K562 (cell line): ENCODE data around the gene CC2D1A. TPM values are rescaled to one million over a fixed set of nuclear protein-coding genes. Genes with fewer than 3 reads are reported as not detected.

Experiments used
- ASH1L ChIP-seq: fragments of 450-650 bp; IDR thresholded peaks from 2 replicates; pipeline ENCODE4 v1.6.1; 2018; ENCODE audit warnings: borderline replicate concordance, mild to moderate bottlenecking, low read depth; ENCODE audit not compliant: partially characterized antibody
- CREB1 ChIP-seq, 2 experiments: sonication (generic) in 1 of 2; formaldehyde crosslinking in 1 of 2; IDR thresholded peaks; 2 replicates each; pipeline versions ENCODE4 v1.6.1 to v1.8.0; 2012 to 2022; ENCODE audit warnings: inconsistent platforms in 1 of 2, mild to moderate bottlenecking in 1 of 2, missing genetic modification reagents in 1 of 2, moderate library complexity in 1 of 2
- EP300 ChIP-seq: IDR thresholded peaks from 2 replicates; pipeline ENCODE4 v1.6.1; 2012; ENCODE audit warnings: low read length, improper control_type of control experiment
- GABPB1 ChIP-seq: sonication (generic); formaldehyde crosslinking; IDR thresholded peaks from 2 replicates; pipeline ENCODE4 v1.8.0; 2022; ENCODE audit warnings: mild to moderate bottlenecking, missing genetic modification reagents
- KDM1A ChIP-seq, 2 experiments: fragments of 450-650 bp; IDR thresholded peaks; 2 replicates each; pipeline ENCODE4 v1.6.1; 2016; ENCODE audit warnings: mild to moderate bottlenecking in 2 of 2
- SOX6 ChIP-seq: fragments of 450-650 bp; IDR thresholded peaks from 2 replicates; pipeline ENCODE4 v1.6.1; 2014; ENCODE audit warnings: mild to moderate bottlenecking
- SREBF2 ChIP-seq: sonication (generic); formaldehyde crosslinking; IDR thresholded peaks from 2 replicates; pipeline ENCODE4 v1.4.0; 2020; ENCODE audit warnings: mild to moderate bottlenecking, missing genetic modification reagents
- SUPT5H ChIP-seq: fragments of 450-650 bp; IDR thresholded peaks from 2 replicates; pipeline ENCODE4 v1.6.1; 2016
- ZFP36 ChIP-seq: fragments of 150-350 bp; IDR thresholded peaks from 2 replicates; pipeline ENCODE4 v1.6.1; 2018; ENCODE audit warnings: low read length, low read depth; ENCODE audit not compliant: partially characterized antibody
- ZNF165 ChIP-seq: fragments of 250-450 bp; sonication (Bioruptor Pico); IDR thresholded peaks from 2 replicates; pipeline ENCODE4 v1.4.0; 2020; ENCODE audit warnings: borderline replicate concordance
- polyA plus RNA-seq, 8 experiments: library from polyadenylated mRNA; depleted of rRNA in 4 of 8; stranded (reverse) in 5 of 8; unstranded in 3 of 8; fragments of >200 nt; fragmentation: Nextera tagmentation in 2 of 8; fragmentation: Illumina TruSeq in 1 of 8; extraction: Ambion mirVana in 2 of 8; extraction: Trizol in 1 of 8; gene quantifications; 2 replicates each; pipeline versions ENCODE4 v1.2.1 to v1.2.3, GENCODE V29; 2011 to 2014; ENCODE audit warnings: inconsistent platforms in 1 of 8, missing spikeins in 1 of 8
- total RNA-seq, 7 experiments: library from RNA; depleted of rRNA in 6 of 7; stranded (reverse); fragments of >200 nt in 6 of 7; fragmentation: Illumina TruSeq in 2 of 7; extraction: Trizol in 2 of 7; gene quantifications; 2 replicates each; pipeline versions ENCODE4 v1.2.1 to v1.2.3, GENCODE V29; 2011 to 2021; ENCODE audit warnings: low replicate concordance in 1 of 7
- TF ChIP-seq, protein P1 (sequence below): fragments of 250-450 bp; sonication (Bioruptor Pico); IDR thresholded peaks from 2 replicates; pipeline ENCODE4 v1.8.0; 2022; ENCODE audit warnings: moderate library complexity, mild to moderate bottlenecking, inconsistent platforms
- TF ChIP-seq, protein P2 (sequence below), 2 experiments: fragments of 450-650 bp; IDR thresholded peaks; 2 replicates each; pipeline ENCODE4 v1.6.1; 2018; ENCODE audit warnings: mild to moderate bottlenecking in 2 of 2, low read depth in 1 of 2; ENCODE audit not compliant: partially characterized antibody in 2 of 2
- TF ChIP-seq, protein P3 (sequence below): fragments of 200-800 bp; sonication (Bioruptor generic); IDR thresholded peaks from 2 replicates; pipeline ENCODE4 v1.6.1; 2016; ENCODE audit warnings: missing genetic modification characterization, missing compliant biosample characterization
- TF ChIP-seq, protein P4 (sequence below): fragments of 250-450 bp; sonication (Bioruptor Pico); IDR thresholded peaks from 2 replicates; pipeline ENCODE4 v1.8.0; 2021; ENCODE audit warnings: moderate library complexity, mild to moderate bottlenecking, inconsistent platforms

CC2D1A gene
- total and polyA plus RNA-seq, 9 of the 15 experiments (the other 6 are each of a cell fraction or from before 2014, with no cell fraction given): 0.32 to 31.0 (median 12.9) TPM

DNA sequence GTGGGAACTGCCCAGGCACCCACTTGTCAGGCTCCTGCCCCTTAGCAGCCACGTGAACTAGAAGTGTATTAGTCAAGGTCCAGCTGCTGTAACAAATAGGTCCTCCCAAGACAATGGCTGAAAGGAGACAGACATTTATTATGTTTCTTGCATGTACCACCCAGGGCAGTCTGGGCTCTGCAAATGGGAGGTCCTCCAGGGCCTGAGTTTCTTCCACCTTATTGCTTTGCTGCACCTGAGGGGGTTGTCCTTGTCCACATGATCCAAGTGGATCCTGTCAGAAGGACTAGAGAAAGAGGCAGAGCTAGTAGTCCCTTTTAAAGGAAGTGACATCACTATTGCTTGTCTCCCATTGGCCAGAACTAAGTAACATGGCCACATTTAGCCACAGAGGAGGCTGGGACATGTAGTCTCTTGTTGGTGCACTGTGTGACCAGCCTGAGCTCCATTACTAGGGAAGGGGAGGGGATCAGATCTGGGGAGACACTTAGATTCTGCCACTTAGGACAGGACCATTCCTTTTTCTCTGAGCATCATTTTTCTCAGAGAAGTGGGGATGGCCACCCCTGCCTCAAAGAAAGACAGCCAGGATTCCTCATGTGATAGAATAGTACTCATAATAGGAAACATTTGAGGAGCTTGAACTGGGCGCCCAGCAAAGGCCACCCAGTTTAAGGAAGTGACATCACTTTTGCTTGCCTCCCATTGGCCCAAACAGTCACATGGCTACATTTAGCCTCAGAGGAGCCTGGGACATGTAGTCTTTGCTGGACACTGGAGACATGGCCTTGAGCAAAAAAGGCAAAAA, 15.1 kb downstream of the CC2D1A start (continued):
- TF ChIP-seq CREB1 (IDR thresholded peaks at IDR 0.05) (peak; percentile 53; the same call in 1 of the 2 replicates), CREB1 (CRISPR knock-in tag; IDR thresholded peaks at IDR 0.05) (peak; percentile 78), SREBF2 (CRISPR knock-in tag) (no peak), SOX6 (no peak), ASH1L (peak; percentile 57), EP300 (no peak), SUPT5H (no peak), GABPB1 (CRISPR knock-in tag) (peak; percentile 93), KDM1A (IDR thresholded peaks at IDR 0.05) (peak in 1 of 2 experiments; percentile 33; a peak in 1 of 4 replicates), ZNF165 (no peak), ZFP36 (no peak)
- TF ChIP-seq, protein P1, sequence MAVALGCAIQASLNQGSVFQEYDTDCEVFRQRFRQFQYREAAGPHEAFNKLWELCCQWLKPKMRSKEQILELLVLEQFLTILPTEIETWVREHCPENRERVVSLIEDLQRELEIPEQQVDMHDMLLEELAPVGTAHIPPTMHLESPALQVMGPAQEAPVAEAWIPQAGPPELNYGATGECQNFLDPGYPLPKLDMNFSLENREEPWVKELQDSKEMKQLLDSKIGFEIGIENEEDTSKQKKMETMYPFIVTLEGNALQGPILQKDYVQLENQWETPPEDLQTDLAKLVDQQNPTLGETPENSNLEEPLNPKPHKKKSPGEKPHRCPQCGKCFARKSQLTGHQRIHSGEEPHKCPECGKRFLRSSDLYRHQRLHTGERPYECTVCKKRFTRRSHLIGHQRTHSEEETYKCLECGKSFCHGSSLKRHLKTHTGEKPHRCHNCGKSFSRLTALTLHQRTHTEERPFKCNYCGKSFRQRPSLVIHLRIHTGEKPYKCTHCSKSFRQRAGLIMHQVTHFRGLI: no peak
- TF ChIP-seq, protein P2, sequence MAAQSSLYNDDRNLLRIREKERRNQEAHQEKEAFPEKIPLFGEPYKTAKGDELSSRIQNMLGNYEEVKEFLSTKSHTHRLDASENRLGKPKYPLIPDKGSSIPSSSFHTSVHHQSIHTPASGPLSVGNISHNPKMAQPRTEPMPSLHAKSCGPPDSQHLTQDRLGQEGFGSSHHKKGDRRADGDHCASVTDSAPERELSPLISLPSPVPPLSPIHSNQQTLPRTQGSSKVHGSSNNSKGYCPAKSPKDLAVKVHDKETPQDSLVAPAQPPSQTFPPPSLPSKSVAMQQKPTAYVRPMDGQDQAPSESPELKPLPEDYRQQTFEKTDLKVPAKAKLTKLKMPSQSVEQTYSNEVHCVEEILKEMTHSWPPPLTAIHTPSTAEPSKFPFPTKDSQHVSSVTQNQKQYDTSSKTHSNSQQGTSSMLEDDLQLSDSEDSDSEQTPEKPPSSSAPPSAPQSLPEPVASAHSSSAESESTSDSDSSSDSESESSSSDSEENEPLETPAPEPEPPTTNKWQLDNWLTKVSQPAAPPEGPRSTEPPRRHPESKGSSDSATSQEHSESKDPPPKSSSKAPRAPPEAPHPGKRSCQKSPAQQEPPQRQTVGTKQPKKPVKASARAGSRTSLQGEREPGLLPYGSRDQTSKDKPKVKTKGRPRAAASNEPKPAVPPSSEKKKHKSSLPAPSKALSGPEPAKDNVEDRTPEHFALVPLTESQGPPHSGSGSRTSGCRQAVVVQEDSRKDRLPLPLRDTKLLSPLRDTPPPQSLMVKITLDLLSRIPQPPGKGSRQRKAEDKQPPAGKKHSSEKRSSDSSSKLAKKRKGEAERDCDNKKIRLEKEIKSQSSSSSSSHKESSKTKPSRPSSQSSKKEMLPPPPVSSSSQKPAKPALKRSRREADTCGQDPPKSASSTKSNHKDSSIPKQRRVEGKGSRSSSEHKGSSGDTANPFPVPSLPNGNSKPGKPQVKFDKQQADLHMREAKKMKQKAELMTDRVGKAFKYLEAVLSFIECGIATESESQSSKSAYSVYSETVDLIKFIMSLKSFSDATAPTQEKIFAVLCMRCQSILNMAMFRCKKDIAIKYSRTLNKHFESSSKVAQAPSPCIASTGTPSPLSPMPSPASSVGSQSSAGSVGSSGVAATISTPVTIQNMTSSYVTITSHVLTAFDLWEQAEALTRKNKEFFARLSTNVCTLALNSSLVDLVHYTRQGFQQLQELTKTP (IDR thresholded peaks at IDR 0.05; ENCODE audit: low read depth in 1 of 2, partially characterized antibody in 2 of 2): peak in 1 of 2 experiments; percentile 87
- TF ChIP-seq, protein P3, sequence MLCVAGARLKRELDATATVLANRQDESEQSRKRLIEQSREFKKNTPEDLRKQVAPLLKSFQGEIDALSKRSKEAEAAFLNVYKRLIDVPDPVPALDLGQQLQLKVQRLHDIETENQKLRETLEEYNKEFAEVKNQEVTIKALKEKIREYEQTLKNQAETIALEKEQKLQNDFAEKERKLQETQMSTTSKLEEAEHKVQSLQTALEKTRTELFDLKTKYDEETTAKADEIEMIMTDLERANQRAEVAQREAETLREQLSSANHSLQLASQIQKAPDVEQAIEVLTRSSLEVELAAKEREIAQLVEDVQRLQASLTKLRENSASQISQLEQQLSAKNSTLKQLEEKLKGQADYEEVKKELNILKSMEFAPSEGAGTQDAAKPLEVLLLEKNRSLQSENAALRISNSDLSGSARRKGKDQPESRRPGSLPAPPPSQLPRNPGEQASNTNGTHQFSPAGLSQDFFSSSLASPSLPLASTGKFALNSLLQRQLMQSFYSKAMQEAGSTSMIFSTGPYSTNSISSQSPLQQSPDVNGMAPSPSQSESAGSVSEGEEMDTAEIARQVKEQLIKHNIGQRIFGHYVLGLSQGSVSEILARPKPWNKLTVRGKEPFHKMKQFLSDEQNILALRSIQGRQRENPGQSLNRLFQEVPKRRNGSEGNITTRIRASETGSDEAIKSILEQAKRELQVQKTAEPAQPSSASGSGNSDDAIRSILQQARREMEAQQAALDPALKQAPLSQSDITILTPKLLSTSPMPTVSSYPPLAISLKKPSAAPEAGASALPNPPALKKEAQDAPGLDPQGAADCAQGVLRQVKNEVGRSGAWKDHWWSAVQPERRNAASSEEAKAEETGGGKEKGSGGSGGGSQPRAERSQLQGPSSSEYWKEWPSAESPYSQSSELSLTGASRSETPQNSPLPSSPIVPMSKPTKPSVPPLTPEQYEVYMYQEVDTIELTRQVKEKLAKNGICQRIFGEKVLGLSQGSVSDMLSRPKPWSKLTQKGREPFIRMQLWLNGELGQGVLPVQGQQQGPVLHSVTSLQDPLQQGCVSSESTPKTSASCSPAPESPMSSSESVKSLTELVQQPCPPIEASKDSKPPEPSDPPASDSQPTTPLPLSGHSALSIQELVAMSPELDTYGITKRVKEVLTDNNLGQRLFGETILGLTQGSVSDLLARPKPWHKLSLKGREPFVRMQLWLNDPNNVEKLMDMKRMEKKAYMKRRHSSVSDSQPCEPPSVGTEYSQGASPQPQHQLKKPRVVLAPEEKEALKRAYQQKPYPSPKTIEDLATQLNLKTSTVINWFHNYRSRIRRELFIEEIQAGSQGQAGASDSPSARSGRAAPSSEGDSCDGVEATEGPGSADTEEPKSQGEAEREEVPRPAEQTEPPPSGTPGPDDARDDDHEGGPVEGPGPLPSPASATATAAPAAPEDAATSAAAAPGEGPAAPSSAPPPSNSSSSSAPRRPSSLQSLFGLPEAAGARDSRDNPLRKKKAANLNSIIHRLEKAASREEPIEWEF (CRISPR knock-in tag): no peak
- TF ChIP-seq, protein P4, sequence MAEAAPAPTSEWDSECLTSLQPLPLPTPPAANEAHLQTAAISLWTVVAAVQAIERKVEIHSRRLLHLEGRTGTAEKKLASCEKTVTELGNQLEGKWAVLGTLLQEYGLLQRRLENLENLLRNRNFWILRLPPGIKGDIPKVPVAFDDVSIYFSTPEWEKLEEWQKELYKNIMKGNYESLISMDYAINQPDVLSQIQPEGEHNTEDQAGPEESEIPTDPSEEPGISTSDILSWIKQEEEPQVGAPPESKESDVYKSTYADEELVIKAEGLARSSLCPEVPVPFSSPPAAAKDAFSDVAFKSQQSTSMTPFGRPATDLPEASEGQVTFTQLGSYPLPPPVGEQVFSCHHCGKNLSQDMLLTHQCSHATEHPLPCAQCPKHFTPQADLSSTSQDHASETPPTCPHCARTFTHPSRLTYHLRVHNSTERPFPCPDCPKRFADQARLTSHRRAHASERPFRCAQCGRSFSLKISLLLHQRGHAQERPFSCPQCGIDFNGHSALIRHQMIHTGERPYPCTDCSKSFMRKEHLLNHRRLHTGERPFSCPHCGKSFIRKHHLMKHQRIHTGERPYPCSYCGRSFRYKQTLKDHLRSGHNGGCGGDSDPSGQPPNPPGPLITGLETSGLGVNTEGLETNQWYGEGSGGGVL (CRISPR knock-in tag): no peak
